Measurements from ENCODE around the gene RNF220. TPM values are rescaled to one million over a fixed set of nuclear protein-coding genes. Genes with fewer than 3 reads are reported as not detected.
"Not testable (repeated sequence)": the region's sequence is repeated elsewhere in the genome, so short reads cannot be mapped to it uniquely, and the experiment has no call there.

The RNF220 gene
- total and polyA plus RNA-seq, 9 donors: 58.0 to 101 (median 64.7) TPM

DNA sequence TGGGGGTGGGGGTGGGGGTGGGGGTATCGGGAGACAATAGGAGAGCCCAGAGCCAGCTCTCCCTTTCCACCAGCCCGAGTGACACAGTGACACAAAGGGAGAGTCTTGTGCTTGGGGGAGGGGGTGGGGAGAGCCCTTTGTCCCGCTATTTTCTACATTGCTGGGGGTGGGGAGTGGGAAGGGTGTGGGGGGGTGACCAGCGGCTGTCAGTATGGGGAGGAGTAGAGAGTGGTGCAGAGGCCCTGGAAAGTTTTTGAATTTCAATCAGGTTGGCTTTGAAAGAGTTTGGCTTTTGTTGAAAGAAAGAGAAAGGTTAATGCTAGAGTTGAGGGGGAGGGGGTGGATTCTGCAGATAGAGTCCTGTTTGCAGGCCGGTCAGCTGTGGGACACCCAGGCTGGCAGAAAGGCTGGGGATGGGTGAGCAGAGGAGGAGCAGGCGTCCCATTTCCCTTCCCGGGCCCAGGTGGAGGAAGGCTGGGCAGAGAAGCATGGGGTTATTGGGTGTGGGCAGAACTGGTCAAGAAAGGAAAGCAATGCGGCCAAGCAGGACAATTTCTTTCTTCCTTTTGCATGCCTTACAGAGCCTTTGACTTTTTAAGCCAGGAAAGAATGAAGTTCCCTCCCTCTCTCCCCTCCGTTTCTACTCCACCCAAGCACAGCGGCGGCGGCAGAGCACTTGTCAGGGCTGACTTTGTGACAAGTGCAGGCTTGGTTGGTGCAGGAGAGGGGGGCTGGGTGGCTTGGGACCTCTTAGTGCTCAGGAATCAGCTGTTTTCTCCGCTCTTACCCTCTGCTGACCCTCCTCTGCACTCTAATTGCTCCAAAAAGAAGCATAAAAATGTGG lies 96.2 kb downstream of the RNF220 start:
- H3K27ac ChIP-seq: no peak overlapping the region
- H3K9me3 ChIP-seq: no peaks in the 10 kb centered on the region
- H3K4me1 ChIP-seq (ENCODE audit: insufficient read depth): no peaks in the 10 kb centered on the region
- TF ChIP-seq POLR2A (IDR thresholded peaks at IDR 0.05): no peak
- no peak for TF ChIP-seq EP300 (IDR thresholded peaks at IDR 0.05)
- TF ChIP-seq, protein P1, sequence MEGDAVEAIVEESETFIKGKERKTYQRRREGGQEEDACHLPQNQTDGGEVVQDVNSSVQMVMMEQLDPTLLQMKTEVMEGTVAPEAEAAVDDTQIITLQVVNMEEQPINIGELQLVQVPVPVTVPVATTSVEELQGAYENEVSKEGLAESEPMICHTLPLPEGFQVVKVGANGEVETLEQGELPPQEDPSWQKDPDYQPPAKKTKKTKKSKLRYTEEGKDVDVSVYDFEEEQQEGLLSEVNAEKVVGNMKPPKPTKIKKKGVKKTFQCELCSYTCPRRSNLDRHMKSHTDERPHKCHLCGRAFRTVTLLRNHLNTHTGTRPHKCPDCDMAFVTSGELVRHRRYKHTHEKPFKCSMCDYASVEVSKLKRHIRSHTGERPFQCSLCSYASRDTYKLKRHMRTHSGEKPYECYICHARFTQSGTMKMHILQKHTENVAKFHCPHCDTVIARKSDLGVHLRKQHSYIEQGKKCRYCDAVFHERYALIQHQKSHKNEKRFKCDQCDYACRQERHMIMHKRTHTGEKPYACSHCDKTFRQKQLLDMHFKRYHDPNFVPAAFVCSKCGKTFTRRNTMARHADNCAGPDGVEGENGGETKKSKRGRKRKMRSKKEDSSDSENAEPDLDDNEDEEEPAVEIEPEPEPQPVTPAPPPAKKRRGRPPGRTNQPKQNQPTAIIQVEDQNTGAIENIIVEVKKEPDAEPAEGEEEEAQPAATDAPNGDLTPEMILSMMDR (IDR thresholded peaks at IDR 0.05): no peak
- DNase-seq: no peak
- no peaks in the 10 kb centered on the region for H3K36me3 ChIP-seq
- no peaks in the 10 kb centered on the region for H3K27me3 ChIP-seq
- no peak overlapping the region for H3K4me3 ChIP-seq
- intact Hi-C loops (cut with DNase I): no loop called here
- 34 to 47% (median 37%) methylated on average over 13 of the region's 13 CpGs for WGBS, 3 donors

DNA sequence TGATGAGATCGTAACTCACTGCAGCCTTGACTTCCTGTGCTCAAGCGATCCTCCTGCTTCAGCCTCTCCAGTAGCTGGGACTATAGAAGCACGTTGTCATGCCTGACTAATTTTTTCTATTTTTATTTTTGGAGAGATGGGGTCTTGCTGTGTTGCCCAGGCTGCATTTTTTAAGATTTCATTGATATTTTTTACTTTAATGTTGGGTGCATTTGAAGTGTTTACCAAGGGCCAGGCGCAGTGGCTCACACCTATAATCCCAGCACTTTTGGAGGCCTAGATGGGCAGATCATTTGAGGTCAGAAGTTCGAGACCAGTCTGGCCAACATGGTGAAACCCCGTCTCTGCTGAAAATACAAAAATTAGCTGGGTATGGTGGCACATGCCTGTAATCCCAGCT lies 97.8 kb downstream of the RNF220 start:
- H3K4me1 ChIP-seq (ENCODE audit: insufficient read depth); H3K4me3 ChIP-seq; DNase-seq; intact Hi-C loops (cut with DNase I); H3K27me3 ChIP-seq; H3K27ac ChIP-seq; H3K36me3 ChIP-seq; H3K9me3 ChIP-seq: not testable (repeated sequence)
- 89 to 94% (median 92%) methylated on average over 6 of the region's 6 CpGs for WGBS, 3 donors

DNA sequence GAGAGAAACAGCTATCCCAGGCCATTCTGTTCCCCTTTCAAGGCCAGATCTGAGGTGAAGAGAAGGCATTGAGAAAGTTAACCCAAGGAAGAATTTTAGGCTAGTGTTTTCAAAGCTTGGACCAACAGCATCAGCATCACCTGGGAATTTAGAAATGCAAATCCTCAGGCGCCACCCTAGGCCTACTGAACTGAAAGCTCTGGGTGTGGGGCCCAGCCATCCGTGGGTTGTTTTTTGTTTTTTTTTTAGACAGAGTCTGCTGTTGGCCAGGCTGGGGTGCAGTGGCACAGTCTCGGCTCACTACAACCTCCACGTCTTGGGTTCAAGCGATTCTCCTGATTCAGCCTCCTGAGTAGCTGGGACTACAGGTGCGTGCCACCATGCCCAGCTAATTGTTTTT lies 98.6 kb downstream of the RNF220 start:
- TF ChIP-seq EP300 (IDR thresholded peaks at IDR 0.05) (no peak), POLR2A (IDR thresholded peaks at IDR 0.05) (no peak)
- TF ChIP-seq, protein P1 (IDR thresholded peaks at IDR 0.05): no peak
- Histone ChIP-seq H3K9me3 (no peaks in the 10 kb centered on the region), H3K4me1 (ENCODE audit: insufficient read depth) (no peaks in the 10 kb centered on the region), H3K4me3 (no peak overlapping the region), H3K27me3 (no peaks in the 10 kb centered on the region), H3K36me3 (no peaks in the 10 kb centered on the region), H3K27ac (no peak overlapping the region)
- intact Hi-C loops (cut with DNase I): no loop called here
- 84 to 86% (median 85%) methylated on average over 6 of the region's 6 CpGs for WGBS, 3 donors
- DNase-seq: no peak

DNA sequence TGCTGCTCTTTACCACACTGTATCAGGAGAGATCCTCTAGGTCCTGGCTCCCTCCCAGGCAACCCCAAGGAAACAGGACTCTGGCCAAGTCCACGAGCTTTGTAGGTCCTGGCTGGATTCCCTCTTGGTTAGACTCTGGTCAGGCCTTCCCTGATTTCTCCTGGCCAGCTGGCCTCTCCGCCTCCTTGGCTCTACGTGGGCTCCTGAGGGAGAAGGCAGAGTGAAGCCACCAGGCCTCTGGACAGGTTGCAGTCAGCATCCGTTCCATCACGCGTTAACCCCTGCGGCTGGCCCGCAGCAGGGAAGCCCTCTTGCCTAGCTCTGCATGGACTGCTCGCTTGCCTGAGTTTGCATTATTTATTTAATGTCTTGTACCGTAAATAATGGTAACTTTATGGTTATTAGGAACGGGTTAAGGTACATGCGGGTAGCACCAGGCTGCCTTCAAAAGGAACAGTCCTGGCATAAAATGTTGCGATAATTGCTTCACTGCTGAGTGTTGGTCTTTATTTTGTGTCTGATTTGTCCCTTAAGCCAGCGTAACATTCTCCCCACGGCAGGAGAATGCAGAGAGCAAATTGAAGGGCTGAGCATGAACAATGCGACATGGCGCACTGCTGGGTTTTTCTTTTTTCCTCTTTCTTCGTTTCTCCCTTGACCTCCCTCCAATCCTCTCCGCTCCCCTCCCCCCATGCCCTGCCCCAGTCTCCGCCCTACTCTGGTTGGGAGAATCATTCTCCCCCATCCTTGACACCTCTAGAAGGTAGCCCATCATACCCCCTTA lies 100.3 kb downstream of the RNF220 start:
- no peak overlapping the region for H3K4me3 ChIP-seq
- H3K9me3 ChIP-seq: no peaks in the 10 kb centered on the region
- WGBS, 3 donors: 62 to 66% (median 62%) methylated on average over 20 of the region's 20 CpGs
- TF ChIP-seq EP300 (IDR thresholded peaks at IDR 0.05): no peak
- TF ChIP-seq, protein P1 (IDR thresholded peaks at IDR 0.05): no peak
- no peak for TF ChIP-seq POLR2A (IDR thresholded peaks at IDR 0.05)
- DNase-seq: no peak
- no peaks in the 10 kb centered on the region for H3K4me1 ChIP-seq (ENCODE audit: insufficient read depth)
- no peaks in the 10 kb centered on the region for H3K36me3 ChIP-seq
- intact Hi-C loops (cut with DNase I): no loop called here
- H3K27me3 ChIP-seq: no peaks in the 10 kb centered on the region
- no peak overlapping the region for H3K27ac ChIP-seq
